K562 (cell line): ENCODE results near the gene STX18. TPM values are rescaled to one million over a fixed set of nuclear protein-coding genes. Genes with fewer than 3 reads are reported as not detected.
"Not testable (repeated sequence)": the region's sequence is repeated elsewhere in the genome, so short reads cannot be mapped to it uniquely, and the experiment has no call there.

Source experiments
- ATAC-seq: fragments of 200-7000 bp; cut with Tn5 transposase; 3 replicates; pipeline ENCODE4 v1.9.1; 2020; ENCODE audit warnings: moderate library complexity
- BruUV-seq: library from RNA; stranded (reverse); fragments of 400-500 nt; replicated peaks from 2 replicates; lab custom pipeline; 2021; lab: Mats Ljungman, UMichigan
- CTCF ChIA-PET: fragments of 300-600 bp; formaldehyde crosslinking; extraction: SDS; loops from one replicate; lab custom pipeline; 2021; ENCODE audit warnings: low intra/inter-chr PET ratio; lab: Yijun Ruan, JAX
- POLR2A ChIA-PET: fragments of 300-600, 350-650 bp; sonication (Branson Sonifier 250); formaldehyde crosslinking; extraction: SDS; loops from one replicate; lab custom pipeline; 2021; ENCODE audit warnings: antibody characterized with exemption, inconsistent platforms; lab: Yijun Ruan, JAX
- DNase-seq, 4 experiments: peaks; one replicate each; pipeline versions ENCODE4 v3.0.0 to v3.0.0-alpha.2; 2011 to 2018; ENCODE audit warnings: low spot score in 3 of 4, mixed read lengths in 3 of 4; ENCODE audit errors: extremely low read depth in 1 of 4
- FAIRE-seq: peaks from 2 replicates; lab custom pipeline; 2011; peaks lifted over from hg19 to GRCh38; lab: Jason Lieb, UNC
- H2AFZ ChIP-seq: 2 replicates; pipeline ENCODE4 v1.6.0; 2011; ENCODE audit warnings: low read depth, low read length, control low read depth, inconsistent platforms
- H3K27ac ChIP-seq: fragments of 200-600 bp; 3 replicates; pipeline ENCODE4 v1.8.0; 2011; ENCODE audit warnings: low read depth, mild to moderate bottlenecking, control low read depth, inconsistent platforms, low read length, moderate library complexity, mixed read lengths; ENCODE audit errors: extremely low read depth
- H3K27me3 ChIP-seq, 2 experiments: fragments of 300-600 bp in 1 of 2; 2 replicates in 1 of 2; 3 replicates in 1 of 2; pipeline versions ENCODE4 v1.6.0 to v1.8.0; 2011; ENCODE audit warnings: inconsistent platforms in 2 of 2, low read length in 2 of 2, mild to moderate bottlenecking in 1 of 2, mixed read lengths in 1 of 2, moderate library complexity in 1 of 2; ENCODE audit not compliant: control insufficient read depth in 2 of 2, insufficient read depth in 2 of 2
- H3K36me3 ChIP-seq: fragments of 300-600 bp; 3 replicates; pipeline ENCODE4 v1.8.0; 2011; ENCODE audit warnings: mild to moderate bottlenecking, low read length, inconsistent platforms; ENCODE audit not compliant: control insufficient read depth, insufficient read depth
- H3K4me1 ChIP-seq, 2 experiments: fragments of 200-600 bp in 1 of 2; replicated peaks in 1 of 2; 2 replicates in 1 of 2; 3 replicates in 1 of 2; pipeline versions ENCODE4 v1.5.1 to v1.8.0; 2011; ENCODE audit warnings: inconsistent platforms in 2 of 2, low read length in 2 of 2, mild to moderate bottlenecking in 1 of 2, mixed read lengths in 1 of 2, moderate library complexity in 1 of 2; ENCODE audit not compliant: control insufficient read depth in 2 of 2, insufficient read depth in 2 of 2
- H3K4me2 ChIP-seq: 2 replicates; pipeline ENCODE4 v1.6.1; 2011; ENCODE audit warnings: low read length, control low read depth, inconsistent platforms, mixed read lengths; ENCODE audit not compliant: insufficient read depth
- H3K4me3 ChIP-seq: fragments of 200-600 bp; sonication (generic), shearing (Covaris generic); 2 replicates; pipeline ENCODE4 v1.5.1; 2016; ENCODE audit warnings: control low read depth, inconsistent platforms
- H3K79me2 ChIP-seq: fragments of 200-600 bp; 3 replicates; pipeline ENCODE4 v1.8.0; 2011; ENCODE audit warnings: low read length, inconsistent platforms; ENCODE audit not compliant: control insufficient read depth, insufficient read depth
- H3K9ac ChIP-seq, 2 experiments: 2 replicates each; pipeline versions ENCODE4 v1.6.0 to v1.6.1; 2011; ENCODE audit warnings: low read depth in 2 of 2, low read length in 2 of 2, control low read depth in 1 of 2, inconsistent platforms in 1 of 2, mild to moderate bottlenecking in 1 of 2, mixed read lengths in 1 of 2; ENCODE audit not compliant: insufficient read depth in 1 of 2
- H3K9me1 ChIP-seq: one replicate; pipeline ENCODE4 v1.6.0; 2011; ENCODE audit warnings: inconsistent platforms, mild to moderate bottlenecking, low read length, moderate library complexity; ENCODE audit not compliant: control insufficient read depth, insufficient read depth
- H3K9me3 ChIP-seq: replicated peaks from 2 replicates; pipeline ENCODE4 v1.5.1; 2011; ENCODE audit warnings: low read depth, low read length, inconsistent platforms; ENCODE audit not compliant: control insufficient read depth, insufficient read depth
- H4K20me1 ChIP-seq: replicated peaks from 2 replicates; pipeline ENCODE4 v1.6.1; 2011; ENCODE audit warnings: low read length, inconsistent platforms, mixed read lengths; ENCODE audit not compliant: control insufficient read depth, insufficient read depth
- BRCA1 ChIP-seq, 2 experiments: fragments of 450-650 bp in 1 of 2; sonication (generic) in 1 of 2; formaldehyde crosslinking in 1 of 2; IDR thresholded peaks; 2 replicates each; pipeline versions ENCODE4 v1.5.0 to v1.6.1; 2017 to 2020; ENCODE audit warnings: mild to moderate bottlenecking in 1 of 2, missing genetic modification reagents in 1 of 2
- CBFA2T3 ChIP-seq: fragments of 450-650 bp; IDR thresholded peaks from 2 replicates; pipeline ENCODE4 v1.6.1; 2017
- HMG20B ChIP-seq: fragments of 250-450 bp; sonication (Bioruptor Pico); IDR thresholded peaks from 2 replicates; pipeline ENCODE4 v1.5.0; 2021; ENCODE audit warnings: mild to moderate bottlenecking
- PRDM10 ChIP-seq: fragments of 450-650 bp; IDR thresholded peaks from 2 replicates; pipeline ENCODE4 v1.6.1; 2018; ENCODE audit not compliant: partially characterized antibody
- STAT5B ChIP-seq: fragments of 250-450 bp; sonication (Bioruptor Pico); IDR thresholded peaks from 2 replicates; pipeline ENCODE4 v1.8.0; 2021; ENCODE audit warnings: mild to moderate bottlenecking, inconsistent platforms
- ZFP36 ChIP-seq: fragments of 150-350 bp; IDR thresholded peaks from 2 replicates; pipeline ENCODE4 v1.6.1; 2018; ENCODE audit warnings: low read length, low read depth; ENCODE audit not compliant: partially characterized antibody
- ZFP91 ChIP-seq: sonication (generic); formaldehyde crosslinking; IDR thresholded peaks from 2 replicates; pipeline ENCODE4 v1.8.0; 2022; ENCODE audit warnings: mild to moderate bottlenecking, missing genetic modification reagents
- ZNF134 ChIP-seq: fragments of 250-450 bp; sonication (Bioruptor Pico); conservative IDR thresholded peaks from 2 replicates; pipeline ENCODE4 v1.4.0; 2020
- ZNF384 ChIP-seq: IDR thresholded peaks from 2 replicates; pipeline ENCODE4 v1.6.1; 2012; ENCODE audit warnings: low read depth, low read length, improper control_type of control experiment
- ZNF408 ChIP-seq: fragments of 250-450 bp; sonication (Bioruptor Pico); IDR thresholded peaks from 2 replicates; pipeline ENCODE4 v1.4.0; 2020; ENCODE audit warnings: low read depth, mild to moderate bottlenecking, moderate library complexity
- ZNF431 ChIP-seq: sonication (generic); formaldehyde crosslinking; IDR thresholded peaks from 2 replicates; pipeline ENCODE4 v1.8.0; 2022; ENCODE audit warnings: mild to moderate bottlenecking, missing genetic modification reagents
- WGBS: fragments of 100-300 bp; shearing (Covaris generic); methylation state at CpG from one replicate; pipeline ENCODE4 v1.1.6; 2016; ENCODE audit warnings: low coverage, mixed read lengths; ENCODE audit not compliant: insufficient coverage; ENCODE audit errors: missing lambda C conversion rate; 5-methylcytosine and 5-hydroxymethylcytosine counted together
- in situ Hi-C: fragments of 300-500 bp; cut with MboI; formaldehyde crosslinking; loops from 4 replicates; pipeline ENCODE4 v1.15.0; 2018; ENCODE audit warnings: inconsistent platforms, mixed read lengths
- intact Hi-C: fragments of 100-400 bp; cut with micrococcal nuclease; formaldehyde crosslinking; loops from 2 replicates; pipeline ENCODE4 v1.14.2; 2022
- polyA plus RNA-seq, 8 experiments: library from polyadenylated mRNA; depleted of rRNA in 4 of 8; stranded (reverse) in 5 of 8; unstranded in 3 of 8; fragments of >200 nt; fragmentation: Nextera tagmentation in 2 of 8; fragmentation: Illumina TruSeq in 1 of 8; extraction: Ambion mirVana in 2 of 8; extraction: Trizol in 1 of 8; gene quantifications; 2 replicates each; pipeline versions ENCODE4 v1.2.1 to v1.2.3, GENCODE V29; 2011 to 2014; ENCODE audit warnings: inconsistent platforms in 1 of 8, missing spikeins in 1 of 8
- total RNA-seq, 7 experiments: library from RNA; depleted of rRNA in 6 of 7; stranded (reverse); fragments of >200 nt in 6 of 7; fragmentation: Illumina TruSeq in 2 of 7; extraction: Trizol in 2 of 7; gene quantifications; 2 replicates each; pipeline versions ENCODE4 v1.2.1 to v1.2.3, GENCODE V29; 2011 to 2021; ENCODE audit warnings: low replicate concordance in 1 of 7

STX18 gene
- total and polyA plus RNA-seq, 9 of the 15 experiments (the other 6 are each of a cell fraction or from before 2014, with no cell fraction given): 6.2 to 41.7 (median 22.7) TPM

GRCh38 chr4:4569861-4570260 is 28.0 kb upstream of the STX18 start:
- H3K4me3 ChIP-seq, BruUV-seq, FAIRE-seq: not testable (repeated sequence)
- TF ChIP-seq ZFP36 (peak; percentile 19), ZNF431 (peak; percentile 99)
- TF ChIP-seq, all 486 proteins: peak for 2; not testable (repeated sequence) for 484
- CTCF ChIA-PET, H3K27ac ChIP-seq, intact Hi-C loops, H3K79me2 ChIP-seq, H2AFZ ChIP-seq, H3K36me3 ChIP-seq, H3K9me3 ChIP-seq, POLR2A ChIA-PET, in situ Hi-C loops, H3K27me3 ChIP-seq, H3K4me1 ChIP-seq, H3K4me2 ChIP-seq, H3K9ac ChIP-seq, H3K9me1 ChIP-seq, H4K20me1 ChIP-seq, DNase-seq, ATAC-seq: not testable (repeated sequence)
- 9% methylated on average over 4 of the region's 4 CpGs for WGBS

- no TSS peak for BruUV-seq
- no peaks in the 10 kb centered on the region for H3K9me1 ChIP-seq
- H3K27ac ChIP-seq: no peak overlapping the region
- ChIA-PET POLR2A (no interaction called here), CTCF (no interaction called here)
- H2AFZ ChIP-seq: no peak overlapping the region
- 3% methylated on average over 3 of the region's 3 CpGs for WGBS
- in situ Hi-C loops (no loop called here), intact Hi-C loops (no loop called here)
- H3K9me3 ChIP-seq: no peaks in the 10 kb centered on the region
- no peaks in the 10 kb centered on the region for H3K27me3 ChIP-seq
- no peak overlapping the region for H3K4me2 ChIP-seq
- H4K20me1 ChIP-seq: no peaks in the 10 kb centered on the region
- ATAC-seq: no peak
- no peak for FAIRE-seq
- H3K79me2 ChIP-seq: no peaks in the 10 kb centered on the region
- no peaks in the 10 kb centered on the region for H3K36me3 ChIP-seq
- H3K4me3 ChIP-seq: no peak overlapping the region
- no peak for DNase-seq
- H3K4me1 ChIP-seq: no peaks in the 10 kb centered on the region
- no peak overlapping the region for H3K9ac ChIP-seq
- TF ChIP-seq HMG20B (CRISPR knock-in tag): no peak
- no peak for TF ChIP-seq CBFA2T3
- TF ChIP-seq PRDM10: no peak
- TF ChIP-seq ZNF431: no peak
- TF ChIP-seq BRCA1 (IDR thresholded peaks at IDR 0.05): no peak
- no peak for TF ChIP-seq BRCA1 (CRISPR knock-in tag; IDR thresholded peaks at IDR 0.05)
- TF ChIP-seq ZNF384: no peak
- no peak for TF ChIP-seq ZFP91 (CRISPR knock-in tag)
- no peak for TF ChIP-seq STAT5B
- TF ChIP-seq ZNF134: no peak
- TF ChIP-seq ZNF408 (CRISPR knock-in tag): no peak
Measured at GRCh38 chr4:4568806-4569427, 27.1 kb upstream of the STX18 start.
